Left hindlimb (tissue), 1 donor: Measurements from ENCODE around the gene CERK.
"Not testable (repeated sequence)": the region's sequence is repeated elsewhere in the genome, so short reads cannot be mapped to it uniquely, and the experiment has no call there.

ENCODE experiments used
- DNase-seq: peaks from one replicate; pipeline ENCODE4 v3.0.0-alpha.2; 2018

Gene CERK

GRCh38 chr22:46748908-46749675, 11.0 kb upstream of the CERK start:
- DNase-seq, result peak; percentile 26

DNA sequence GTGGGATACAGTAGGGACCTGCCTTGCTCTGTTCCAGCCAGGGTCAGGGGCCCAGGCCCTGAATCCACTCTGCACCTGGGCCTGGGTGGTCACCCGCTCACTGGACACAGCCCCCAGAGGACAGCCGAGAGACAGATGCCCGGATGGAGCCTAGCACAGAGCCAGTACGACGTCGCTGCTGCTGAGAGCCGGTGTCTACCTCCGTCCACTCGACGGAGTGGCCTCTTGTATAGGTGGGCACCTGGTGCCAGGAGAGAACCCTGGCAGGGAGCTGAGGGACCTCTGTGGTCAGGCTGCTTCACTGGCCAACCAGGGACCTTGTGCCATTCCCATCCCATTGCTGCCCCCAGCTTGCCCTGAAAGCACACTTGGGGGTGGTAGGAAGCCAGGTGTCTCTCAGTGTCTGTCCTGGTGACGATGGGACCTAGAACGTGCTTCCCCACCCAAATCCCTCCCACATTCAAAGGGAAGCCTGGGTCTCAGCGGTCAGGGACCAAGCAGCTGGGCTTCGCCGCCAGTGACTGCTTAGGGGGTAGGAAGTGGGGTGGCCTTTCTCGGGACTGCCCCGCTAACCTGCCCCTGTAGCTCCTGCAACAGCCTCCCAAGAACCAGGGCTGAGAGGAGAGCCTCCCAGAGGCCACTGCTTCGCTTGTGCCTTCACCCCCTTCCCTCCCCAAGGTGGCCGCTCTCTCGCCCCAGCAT, 10.3 kb upstream of the CERK start:
- no peak for DNase-seq

DNA sequence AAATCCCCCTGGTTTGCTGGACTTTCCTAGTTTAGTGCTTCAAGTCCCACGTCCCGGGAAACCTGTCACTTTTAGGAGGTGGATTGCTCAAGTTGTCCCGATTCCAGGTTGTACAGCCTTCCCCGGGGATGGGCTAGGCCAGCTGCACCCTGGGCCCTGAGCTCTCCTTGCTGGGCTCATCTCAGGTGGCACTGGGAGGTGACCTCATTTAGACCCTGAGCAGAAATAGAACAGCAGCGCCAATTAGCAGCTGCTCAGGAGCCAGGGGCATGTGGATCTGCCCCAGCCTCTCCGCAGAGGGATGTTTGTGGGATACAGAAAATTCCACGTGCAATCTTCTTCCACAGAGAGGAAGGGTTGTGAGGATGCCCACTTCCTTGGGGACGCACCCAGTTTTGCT, 9.6 kb upstream of the CERK start:
- no peak for DNase-seq

DNA sequence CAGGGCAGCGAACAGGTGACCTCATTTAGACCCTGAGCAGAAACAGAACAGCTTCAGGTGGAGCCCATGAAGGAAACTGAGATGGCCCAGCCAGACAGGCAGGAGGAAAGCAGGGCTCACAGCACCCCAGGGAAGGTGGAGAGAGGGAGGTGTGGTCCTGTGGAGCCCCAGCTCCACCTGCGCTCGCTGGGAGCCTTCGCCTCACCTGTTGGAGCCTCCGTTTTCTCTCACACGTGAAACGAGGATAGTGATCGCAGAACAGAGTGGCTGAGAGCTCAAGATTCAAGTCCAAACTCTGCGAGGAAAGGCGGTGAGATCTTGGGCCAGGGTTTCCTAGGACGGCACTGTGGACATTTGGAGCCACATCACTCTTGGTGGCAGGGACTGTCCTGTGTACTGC, 8.6 kb upstream of the CERK start:
- no peak for DNase-seq

- no peak for DNase-seq
These were observed 8.1 kb upstream of the CERK start for GRCh38 chr22:46746192-46746591.

DNA sequence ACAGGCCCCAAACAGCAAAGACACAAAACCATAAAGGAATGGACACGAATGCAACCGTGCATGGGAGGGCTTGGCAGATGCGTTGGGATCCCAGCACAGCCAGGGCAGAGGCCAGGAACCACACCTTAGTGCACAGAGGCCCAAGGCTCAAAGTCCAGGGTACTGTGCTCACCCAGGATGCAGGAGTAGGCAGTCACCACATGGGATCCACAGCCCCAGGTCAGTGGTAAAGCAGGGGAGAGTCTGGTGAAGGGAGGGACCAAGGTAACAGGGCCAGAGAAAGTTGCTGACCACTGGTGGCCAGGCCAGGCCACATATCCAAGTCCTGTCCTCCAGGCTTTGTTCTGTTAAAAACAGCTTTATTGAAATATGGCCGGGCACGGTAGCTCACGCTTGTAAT, 6.5 kb upstream of the CERK start:
- DNase-seq, result no peak

DNA sequence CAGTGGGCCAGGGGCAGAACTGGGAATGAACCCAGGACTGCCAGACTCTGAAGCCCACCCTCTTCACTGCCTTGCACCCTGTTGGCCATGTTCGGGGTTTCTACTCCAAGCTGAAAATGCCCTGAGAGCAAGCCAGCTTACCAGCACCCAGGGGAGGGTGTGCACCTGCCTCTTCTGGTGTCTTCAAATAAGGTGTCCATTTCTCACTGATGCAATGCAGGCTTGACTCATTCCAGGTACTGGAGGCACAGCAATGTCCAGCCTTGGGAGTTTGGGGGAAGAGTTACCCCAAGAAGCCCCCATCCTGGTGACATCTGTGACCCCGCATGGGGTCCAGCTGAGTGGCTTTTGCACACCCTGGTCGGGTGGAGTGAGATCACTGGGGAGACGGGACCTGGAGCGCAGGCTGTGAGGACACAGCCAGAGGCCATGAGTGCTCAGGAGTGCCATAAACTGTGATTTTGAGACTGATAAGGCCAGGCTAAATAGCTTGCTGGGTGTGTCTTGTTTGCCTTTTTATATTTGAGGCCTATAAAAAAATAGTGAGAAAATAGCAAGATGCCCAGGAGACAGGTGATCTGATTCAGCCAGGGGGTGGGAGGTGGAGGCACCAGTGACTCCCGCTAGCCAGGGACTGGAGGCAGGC, 4.6 kb upstream of the CERK start:
- DNase-seq, result no peak

GRCh38 chr22:46741974-46742519, 4.0 kb upstream of the CERK start:
- no peak for DNase-seq

DNA sequence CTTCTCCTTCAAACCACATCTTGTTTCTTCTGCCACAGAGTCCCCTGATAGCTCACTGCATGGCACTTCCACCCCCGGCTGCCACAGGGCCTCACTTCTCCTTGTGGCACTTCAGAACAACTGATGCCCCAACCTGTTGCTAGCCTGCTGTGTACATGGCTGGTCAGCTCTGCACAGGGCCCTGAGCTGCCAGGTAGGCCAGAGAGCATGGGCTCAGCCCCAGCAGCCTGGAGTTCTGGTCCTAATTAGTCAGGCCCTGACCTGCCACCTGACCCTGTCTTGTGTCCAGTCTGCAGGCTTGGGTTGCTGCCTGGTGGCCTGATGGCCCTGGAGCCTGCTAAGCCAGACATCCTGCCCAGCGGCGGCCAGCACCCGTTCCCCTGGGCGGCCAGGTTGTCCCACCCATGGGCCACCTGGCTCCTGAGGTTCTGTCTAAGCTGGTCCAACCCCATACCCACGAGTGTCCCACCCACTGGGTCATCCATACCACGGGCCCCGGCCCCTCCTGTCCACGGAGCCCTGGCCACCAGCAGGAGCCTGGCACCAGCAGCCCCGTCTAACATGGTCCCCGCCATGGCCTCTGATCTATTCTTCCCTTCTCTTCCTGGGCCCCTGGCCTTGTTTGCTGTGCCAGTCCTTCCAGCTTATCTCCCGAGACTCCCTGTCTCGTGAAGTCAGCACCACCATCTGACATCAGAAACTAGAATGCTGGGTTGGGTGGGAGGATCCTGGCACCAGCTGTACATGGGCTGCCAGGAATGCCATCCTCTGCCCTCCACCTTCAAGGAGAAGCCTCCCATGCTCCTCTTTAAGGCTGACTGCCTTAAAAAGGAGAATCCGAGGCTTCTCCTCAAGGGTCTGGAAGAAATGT, 3.1 kb upstream of the CERK start:
- no peak for DNase-seq

- peak; percentile 74 for DNase-seq
These were observed 1.2 kb upstream of the CERK start for GRCh38 chr22:46739094-46739870.

DNA sequence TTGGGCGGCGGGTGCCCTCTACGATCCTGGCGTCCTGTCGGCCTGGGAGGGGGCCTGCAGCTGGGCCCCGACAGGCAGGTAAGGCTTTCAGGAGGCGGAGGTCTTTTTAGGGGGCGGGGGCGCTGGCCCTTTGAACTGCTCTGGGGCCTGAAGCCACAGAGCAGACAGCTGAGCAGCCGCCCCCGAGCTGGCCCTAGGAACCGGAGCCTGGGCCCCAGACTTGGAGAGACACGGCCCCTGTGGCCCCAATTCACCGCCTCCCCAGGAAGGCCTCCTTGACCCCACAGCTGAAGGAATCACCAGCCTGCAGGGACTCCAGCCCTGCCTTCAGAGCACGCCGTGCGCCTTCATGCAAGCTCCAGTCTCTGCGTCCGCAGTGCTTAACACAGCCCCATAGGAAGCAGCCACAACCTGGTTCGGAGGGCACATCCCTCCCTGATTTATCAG, 618 bp upstream of the CERK start:
- DNase-seq, result peak; percentile 59

- DNase-seq, result peak; percentile 74
These were observed 712 bp downstream of the CERK start for GRCh38 chr22:46737105-46737975.

DNA sequence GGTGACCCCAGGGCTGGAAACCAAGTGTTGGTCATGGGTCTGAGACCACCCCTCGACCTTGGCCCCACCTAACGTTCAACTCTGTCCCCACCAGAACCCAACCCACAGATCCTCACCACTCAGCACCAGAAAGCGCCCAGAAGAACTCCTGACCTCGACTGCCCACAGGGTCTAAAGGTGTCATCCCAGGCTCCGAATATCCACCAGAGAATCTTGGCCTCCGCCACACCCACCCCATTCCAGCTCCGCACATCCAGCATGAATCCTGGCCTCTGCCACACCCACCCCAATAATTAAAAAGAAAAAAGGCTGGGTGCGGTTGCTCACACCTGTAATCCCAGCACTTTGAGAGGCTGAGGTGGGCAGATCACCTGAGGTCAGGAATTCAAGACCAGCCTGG, 1.3 kb downstream of the CERK start:
- DNase-seq, result no peak

DNA sequence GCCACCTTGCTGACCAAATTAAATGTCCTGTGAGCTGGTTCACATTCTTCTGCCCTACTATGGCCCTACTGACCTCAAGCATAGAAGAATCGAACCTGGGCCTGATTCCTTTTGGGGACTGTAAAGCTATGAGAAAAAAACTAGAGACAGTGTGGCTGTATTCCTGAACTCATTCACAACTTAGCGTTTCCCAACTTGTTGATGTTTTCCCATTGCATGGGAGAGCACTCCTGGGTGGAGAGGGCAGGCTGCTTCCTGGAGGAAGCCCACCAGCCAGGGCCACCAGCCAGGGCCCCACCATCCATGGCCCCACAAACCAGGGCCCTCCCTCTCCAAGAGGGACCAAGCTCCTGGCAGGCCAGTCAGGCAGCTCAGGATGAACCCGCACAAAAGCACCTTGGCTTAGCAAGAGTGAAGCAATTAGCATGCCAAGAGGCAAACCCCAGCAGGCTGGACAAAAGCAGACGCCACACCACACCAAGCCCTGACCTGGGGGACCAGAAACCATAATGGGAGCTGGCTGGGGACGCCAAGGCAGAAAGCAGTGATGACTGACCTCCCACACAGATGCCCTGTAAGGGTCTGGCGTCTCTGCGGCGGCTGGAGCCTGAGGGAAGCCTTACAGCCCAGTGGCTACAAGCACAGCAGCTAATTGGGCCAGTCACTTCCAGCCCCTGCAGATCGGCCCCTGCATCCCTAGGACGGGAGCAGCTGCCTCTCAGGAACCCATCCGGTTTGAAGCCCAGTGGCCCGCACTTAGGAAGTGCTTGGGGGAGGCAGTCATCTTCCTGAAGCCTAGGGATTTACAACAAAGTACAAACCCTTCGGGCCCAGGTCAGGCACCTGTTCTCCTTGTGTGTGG, 2.1 kb downstream of the CERK start:
- no peak for DNase-seq

GRCh38 chr22:46734830-46735453, 3.1 kb downstream of the CERK start:
- DNase-seq, result no peak

DNA sequence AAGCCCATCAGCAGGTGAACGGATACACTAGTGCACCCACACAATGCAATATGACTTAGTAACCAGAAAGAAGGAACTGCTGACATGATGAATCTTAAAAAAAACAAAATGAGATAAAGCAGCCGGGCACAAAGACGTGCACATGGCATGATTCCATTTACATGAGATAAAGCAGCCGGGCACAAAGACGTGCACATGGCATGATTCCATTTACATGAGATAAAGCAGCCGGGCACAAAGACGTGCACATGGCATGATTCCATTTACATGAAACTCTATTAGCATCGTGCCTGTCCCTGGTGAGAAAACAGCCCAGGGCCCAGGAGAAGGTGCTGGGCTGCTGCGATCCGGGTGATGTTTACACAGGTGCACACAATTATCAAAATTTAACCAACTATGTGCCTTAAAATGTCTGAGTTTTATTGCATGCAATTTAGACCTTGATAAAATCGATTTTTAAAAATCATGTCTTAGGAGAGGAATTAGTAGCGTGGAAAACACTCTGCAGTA, 3.8 kb downstream of the CERK start:
- DNase-seq, result not testable (repeated sequence)

DNA sequence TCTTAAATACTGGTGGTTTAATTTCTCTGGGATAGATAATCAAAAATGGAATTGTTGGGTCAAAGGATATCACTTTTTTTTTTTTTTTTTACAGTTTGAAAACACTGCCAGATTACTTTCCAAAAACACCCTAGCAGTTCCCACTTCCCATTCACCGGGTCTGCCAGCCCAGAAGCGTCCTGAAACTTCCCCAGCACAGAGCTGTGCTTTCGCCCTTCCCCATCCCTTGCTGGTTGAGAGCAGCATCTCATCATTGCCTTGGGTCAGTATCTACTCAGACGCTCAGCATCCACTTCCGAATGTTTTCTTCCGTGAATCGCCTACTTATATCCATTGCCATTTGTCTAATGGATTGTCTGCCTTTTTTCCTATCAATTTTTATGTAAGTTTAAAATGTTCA, 5.5 kb downstream of the CERK start:
- no peak for DNase-seq

- no peak for DNase-seq
These were observed 6.0 kb downstream of the CERK start for GRCh38 chr22:46732041-46732379.
